A673 (cell line): ENCODE results near the gene NOS1AP. TPM values are rescaled to one million over a fixed set of nuclear protein-coding genes. Genes with fewer than 3 reads are reported as not detected.
A peak's percentile ranks its signal among the peaks of the same experiment; 100 is the strongest.

ENCODE experiments used
- BruUV-seq: library from RNA; stranded (reverse); fragments of 400-500 nt; replicated peaks from 2 replicates; lab custom pipeline; 2021; lab: Mats Ljungman, UMichigan
- CTCF ChIA-PET: fragments of 300-600 bp; sonication (Branson Sonifier 250); formaldehyde crosslinking; loops from one replicate; lab custom pipeline; 2022; ENCODE audit warnings: antibody characterized with exemption; lab: Charles Lee
- POLR2A ChIA-PET: fragments of 300-600 bp; sonication (Branson Sonifier 250); formaldehyde crosslinking; loops from one replicate; lab custom pipeline; 2022; ENCODE audit warnings: antibody characterized with exemption; ENCODE audit not compliant: low non-redundant PET; lab: Charles Lee
- DNase-seq: peaks from one replicate; pipeline ENCODE4 v3.0.0-alpha.2; 2015; ENCODE audit warnings: low spot score
- H3K27ac ChIP-seq: fragments of 200-600 bp; sonication (generic); 2 replicates; pipeline ENCODE4 v1.5.1; 2016; ENCODE audit warnings: mixed run types, low read depth, mild to moderate bottlenecking, mixed read lengths, antibody characterized with exemption, low read length; ENCODE audit not compliant: poor library complexity, severe bottlenecking
- H3K27me3 ChIP-seq: fragments of 200-600 bp; sonication (generic); replicated peaks from 2 replicates; pipeline ENCODE4 v1.6.1; 2017; ENCODE audit warnings: mixed run types, low read depth, mild to moderate bottlenecking, mixed read lengths, antibody characterized with exemption, low read length; ENCODE audit not compliant: insufficient read depth, poor library complexity
- H3K36me3 ChIP-seq: fragments of 200-600 bp; sonication (generic); 2 replicates; pipeline ENCODE4 v1.6.1; 2016; ENCODE audit warnings: mixed run types, mild to moderate bottlenecking, mixed read lengths, antibody characterized with exemption, low read length; ENCODE audit not compliant: insufficient read depth, poor library complexity, severe bottlenecking
- H3K4me1 ChIP-seq: fragments of 200-600 bp; sonication (generic); 2 replicates; pipeline ENCODE4 v1.6.1; 2017; ENCODE audit warnings: mixed run types, mild to moderate bottlenecking, mixed read lengths, antibody characterized with exemption, low read length; ENCODE audit not compliant: insufficient read depth, poor library complexity, severe bottlenecking
- H3K4me3 ChIP-seq: fragments of 200-600 bp; sonication (generic); 2 replicates; pipeline ENCODE4 v1.5.1; 2016; ENCODE audit warnings: low read depth, mixed run types, mild to moderate bottlenecking, mixed read lengths, low read length; ENCODE audit not compliant: poor library complexity, severe bottlenecking
- H3K9me3 ChIP-seq: fragments of 200-600 bp; sonication (generic); 2 replicates; pipeline ENCODE4 v1.6.1; 2016; ENCODE audit warnings: mixed run types, low read depth, mild to moderate bottlenecking, mixed read lengths, antibody characterized with exemption, low read length; ENCODE audit not compliant: poor library complexity, severe bottlenecking
- CTCF ChIP-seq: fragments of 300-800, 200-600 bp; sonication (generic); conservative IDR thresholded peaks from 2 replicates; pipeline ENCODE4 v1.5.1; 2017; ENCODE audit warnings: low read depth, mild to moderate bottlenecking, antibody characterized with exemption, low read length, moderate library complexity, mixed read lengths
- EZH2 ChIP-seq: fragments of 200-600 bp; sonication (generic); IDR thresholded peaks from 2 replicates; pipeline ENCODE4 v1.6.1; 2017; ENCODE audit warnings: borderline replicate concordance, low read depth, mild to moderate bottlenecking, mixed read lengths, antibody characterized with exemption, low read length; ENCODE audit not compliant: poor library complexity, severe bottlenecking
- intact Hi-C: fragments of 100-400 bp; cut with micrococcal nuclease; formaldehyde crosslinking; loops from one replicate; pipeline ENCODE4 v1.10.0; 2022; ENCODE audit not compliant: unreplicated experiment
- total RNA-seq: library from RNA; stranded (reverse); gene quantifications from 2 replicates; pipeline ENCODE4 v1.2.3, GENCODE V29; 2021

The NOS1AP gene
- total RNA-seq, 1 experiment from 2014 or later: 28.0 TPM

- intact Hi-C loops: loop anchor here (5.0 kb wide), 1 partner anchor 230 kb away; no protein-coding TSS in a partner anchor
- DNase-seq: no peak
- ChIA-PET CTCF (interaction anchor here (0.5 kb wide), 1 partner anchor 488 kb away, joined by 3 read pairs; no protein-coding TSS in a partner anchor), POLR2A (no interaction called here)
- Histone ChIP-seq H3K4me3 (no peak overlapping the region), H3K9me3 (no peaks in the 10 kb centered on the region), H3K36me3 (no peaks in the 10 kb centered on the region), H3K4me1 (peaks cover 24% of the 10 kb centered on the region), H3K27me3 (peaks cover 5% of the 10 kb centered on the region), H3K27ac (no peak overlapping the region)
- no TSS peak for BruUV-seq
- no peak for TF ChIP-seq CTCF
- no peak for TF ChIP-seq EZH2
Measured at GRCh38 chr1:162022626-162023025, 46.9 kb upstream of the NOS1AP start.

- Histone ChIP-seq H3K36me3 (no peaks in the 10 kb centered on the region), H3K4me3 (peak overlapping the region; percentile 74), H3K27me3 (peaks cover 5% of the 10 kb centered on the region), H3K27ac (no peak overlapping the region), H3K9me3 (no peaks in the 10 kb centered on the region), H3K4me1 (peaks cover 24% of the 10 kb centered on the region)
- no peak for DNase-seq
- intact Hi-C loops: loop anchor here (5.0 kb wide), 1 partner anchor 231 kb away; no protein-coding TSS in a partner anchor
- no peak for TF ChIP-seq EZH2
- TF ChIP-seq CTCF: no peak
- CTCF ChIA-PET: interaction anchor here (0.5 to 1.8 kb wide), 5 partner anchors 12 to 488 kb away, joined by 3 to 13 read pairs (median 4); no protein-coding TSS in a partner anchor
- POLR2A ChIA-PET: no interaction called here
- no TSS peak for BruUV-seq
Measured at GRCh38 chr1:162023181-162023546, 46.3 kb upstream of the NOS1AP start.

GRCh38 chr1:162023547-162024501 lies 45.7 kb upstream of the NOS1AP start, which contains the start of gene OLFML2B:
TSS of gene OLFML2B (minus strand) at chr1:162023869. CDS start at chr1:162023430, 439 bp downstream.
- intact Hi-C loops: loop anchor here (5.0 kb wide), 1 partner anchor 232 kb away; no protein-coding TSS in a partner anchor
- Histone ChIP-seq H3K4me1 (peaks cover 19% of the 10 kb centered on the region), H3K4me3 (peak within 1 kb of the TSS; percentile 74), H3K27me3 (peaks cover 5% of the 10 kb centered on the region), H3K36me3 (no peaks in the 10 kb centered on the region), H3K9me3 (no peaks in the 10 kb centered on the region), H3K27ac (no peak within 1 kb of the TSS)
- no TSS peak for BruUV-seq
- DNase-seq: peak; percentile 83
- ChIA-PET CTCF (interaction anchor here (0.5 to 1.8 kb wide), 7 partner anchors 11 to 231 kb away, joined by 3 to 13 read pairs (median 4); no protein-coding TSS in a partner anchor), POLR2A (no interaction called here)
- no peak for TF ChIP-seq EZH2
- peak; percentile 53 for TF ChIP-seq CTCF
